GM21515 (cell line): Measurements from ENCODE around the gene CDNF.
"Not testable (repeated sequence)": the region's sequence is repeated elsewhere in the genome, so short reads cannot be mapped to it uniquely, and the experiment has no call there.

Experiments
- ATAC-seq: cut with Tn5 transposase; IDR thresholded peaks from one replicate; pipeline ENCODE4 v1.9.1; 2021; ENCODE audit not compliant: unreplicated experiment

The CDNF gene

DNA sequence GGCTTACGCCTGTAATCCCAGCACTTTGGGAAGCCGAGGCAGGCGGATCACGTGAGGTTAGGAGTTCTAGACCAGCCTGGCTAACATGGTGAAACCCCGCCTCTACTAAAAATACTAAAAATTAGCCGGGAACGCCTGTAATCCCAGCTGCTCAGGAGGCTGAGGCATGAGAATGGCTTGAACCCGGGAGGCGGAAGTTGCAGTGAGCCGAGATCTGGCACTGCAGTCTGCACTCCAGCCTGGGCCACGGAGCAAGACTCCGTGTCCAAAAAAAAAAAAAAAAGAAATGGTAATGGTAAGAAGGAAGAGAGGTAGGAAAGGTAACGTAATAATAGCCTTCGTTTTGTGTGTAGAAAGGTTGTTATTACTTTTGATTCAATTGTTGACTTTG is 1.5 kb upstream of the CDNF start:
- ATAC-seq: no peak

DNA sequence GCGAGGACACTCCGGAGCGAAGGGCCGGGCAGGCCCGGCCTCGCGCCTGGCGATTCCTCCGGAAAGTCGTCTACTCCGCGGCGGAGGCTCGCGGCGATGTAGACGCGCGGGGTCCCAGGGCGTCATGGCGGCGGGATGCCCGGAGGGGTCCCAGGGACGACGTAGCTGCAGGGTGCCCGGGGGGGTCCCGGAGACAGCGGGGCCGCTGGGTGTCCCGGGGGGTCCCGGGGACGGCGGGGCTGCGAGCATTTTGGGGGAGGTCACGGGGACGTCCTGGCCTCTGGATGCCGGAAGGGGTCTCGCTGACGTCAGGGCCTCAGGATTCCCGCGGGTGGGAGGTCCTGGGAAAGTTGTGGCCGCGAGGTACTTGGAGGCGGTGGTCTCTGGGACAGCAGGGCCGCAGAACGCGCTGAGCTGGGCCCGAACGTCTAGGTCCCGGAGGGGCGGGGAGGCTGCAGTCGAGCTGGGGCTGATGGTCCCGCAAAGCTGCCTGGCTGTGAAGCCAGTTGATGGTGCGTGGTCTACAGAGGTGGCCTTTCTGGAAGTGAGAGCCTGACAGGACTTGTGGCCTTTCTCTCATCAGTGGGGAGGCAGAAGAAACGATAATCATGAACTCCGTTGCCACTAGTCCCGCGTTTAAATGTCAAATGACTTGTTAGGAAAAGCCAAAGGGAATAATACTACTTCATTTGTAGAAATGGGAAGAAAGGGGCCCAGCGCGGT is 906 bp upstream of the CDNF start:
- peak; percentile 0 for ATAC-seq

- ATAC-seq: no peak
Observed at GRCh38 chr10:14837003-14837756, 657 bp downstream of the CDNF start.

DNA sequence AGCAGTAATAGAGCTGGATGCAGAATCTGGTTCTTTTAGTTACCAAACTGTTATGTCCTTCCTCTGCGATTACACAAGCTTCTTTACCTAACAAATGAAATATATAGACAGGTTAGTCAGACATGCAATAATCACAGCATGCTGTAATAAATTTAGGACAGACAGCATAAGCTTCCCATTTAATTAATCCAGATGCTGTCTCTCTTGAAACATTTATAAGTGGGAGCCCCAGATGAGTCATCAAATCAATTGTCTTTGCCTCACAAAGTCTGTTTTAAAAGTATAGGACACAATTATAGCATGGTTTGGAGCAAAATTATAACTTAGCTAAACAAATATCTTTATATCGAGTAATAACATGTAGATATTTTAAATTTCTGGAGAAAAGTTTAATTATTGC is 1.6 kb downstream of the CDNF start:
- no peak for ATAC-seq

GRCh38 chr10:14833106-14833505 is 4.7 kb downstream of the CDNF start:
- no peak for ATAC-seq

DNA sequence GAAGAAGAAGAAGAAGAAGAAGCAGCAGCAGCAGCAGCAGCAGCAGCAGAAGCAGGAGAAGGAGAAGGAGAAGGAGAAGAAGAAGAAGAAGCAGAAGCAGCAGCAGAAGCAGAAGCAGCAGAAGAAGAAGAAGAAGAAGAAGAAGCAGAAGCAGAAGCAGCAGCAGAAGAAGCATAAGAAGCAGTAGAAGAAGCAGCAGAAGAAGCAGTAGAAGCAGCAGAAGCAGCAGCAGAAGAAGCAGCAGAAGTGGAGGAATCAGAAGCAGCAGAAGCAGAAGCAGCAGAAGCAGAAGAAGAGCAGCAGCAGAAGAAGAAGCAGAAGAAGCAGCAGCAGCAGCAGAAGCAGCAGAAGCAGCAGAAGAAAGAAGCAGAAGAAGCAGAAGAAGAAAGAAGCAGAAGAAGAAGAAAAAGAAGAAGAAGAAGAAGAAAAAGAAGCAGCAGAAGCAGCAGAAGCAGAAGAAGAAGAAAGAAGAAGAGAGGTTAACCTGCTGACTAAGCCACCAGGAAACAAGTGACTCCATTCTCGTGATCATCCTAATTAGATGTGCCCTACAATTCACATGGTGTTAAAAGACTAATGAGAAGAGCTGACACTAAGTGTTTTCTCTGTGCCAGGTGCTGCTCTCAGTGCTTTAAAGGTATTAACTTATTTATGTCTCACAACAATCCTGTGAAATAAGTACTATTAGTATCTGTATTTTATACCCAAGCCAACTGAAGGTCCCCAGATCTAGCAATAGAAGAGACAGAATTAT is 11.6 kb downstream of the CDNF start:
- ATAC-seq: no peak

DNA sequence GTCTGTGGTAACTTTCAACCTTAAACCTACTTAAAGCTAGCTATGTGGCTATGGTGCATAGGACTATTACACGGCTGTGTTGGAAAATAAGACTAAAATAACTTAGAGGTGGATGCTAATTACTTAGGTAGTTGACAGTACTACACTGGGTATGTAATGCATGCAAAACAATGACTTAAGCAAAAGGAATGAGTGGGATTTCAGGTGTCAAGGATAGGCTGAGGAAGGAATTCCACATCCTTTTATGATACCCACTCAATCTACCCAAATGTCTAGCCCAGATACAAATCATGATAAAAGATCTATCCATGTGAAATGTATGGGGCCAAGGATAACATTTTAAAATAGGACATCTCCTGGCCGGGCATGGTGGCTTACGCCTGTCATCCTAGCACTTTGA is 13.9 kb downstream of the CDNF start:
- no peak for ATAC-seq

DNA sequence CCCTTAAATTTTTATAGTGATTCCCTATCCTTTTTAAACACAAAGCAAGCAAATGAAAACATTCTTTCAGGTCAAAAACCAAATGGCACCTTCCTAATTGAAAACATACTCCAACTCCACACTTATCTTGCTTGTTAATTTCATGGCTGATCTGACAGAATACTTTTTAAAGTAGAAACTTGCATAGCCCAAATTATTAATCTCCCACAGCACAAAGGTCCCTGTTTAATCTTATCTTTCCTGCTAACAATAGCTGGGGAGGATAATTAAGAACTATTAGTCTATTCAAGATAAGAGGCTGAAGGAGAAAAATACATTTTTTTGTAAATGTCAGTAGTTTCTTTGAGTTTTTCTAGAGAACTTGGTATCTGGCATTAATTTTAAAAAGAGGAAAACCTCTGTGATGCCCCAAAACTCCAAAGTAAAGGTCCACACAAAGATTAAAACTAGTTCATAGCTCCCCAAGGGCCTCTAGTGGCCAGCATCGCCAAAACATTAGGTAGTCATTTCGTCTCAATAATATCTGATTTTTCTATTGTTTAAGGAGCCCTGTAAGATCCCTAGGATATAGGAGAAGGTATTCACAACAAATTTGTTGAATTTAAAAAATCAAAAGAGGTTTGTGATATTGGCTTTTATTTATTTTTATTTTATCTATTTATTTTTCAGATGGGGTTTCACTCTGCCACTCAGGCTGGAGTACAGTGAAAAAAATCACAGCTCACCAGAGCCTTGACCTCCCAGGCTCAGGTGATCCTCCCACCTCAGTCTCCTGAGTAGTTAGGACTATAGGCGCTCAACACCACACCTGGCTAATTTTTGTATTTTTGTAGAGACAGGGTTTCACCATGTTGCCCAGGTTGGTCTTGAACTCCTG is 14.7 kb downstream of the CDNF start:
- ATAC-seq: no peak

GRCh38 chr10:14821635-14822375 is 16.0 kb downstream of the CDNF start:
- ATAC-seq: no peak

DNA sequence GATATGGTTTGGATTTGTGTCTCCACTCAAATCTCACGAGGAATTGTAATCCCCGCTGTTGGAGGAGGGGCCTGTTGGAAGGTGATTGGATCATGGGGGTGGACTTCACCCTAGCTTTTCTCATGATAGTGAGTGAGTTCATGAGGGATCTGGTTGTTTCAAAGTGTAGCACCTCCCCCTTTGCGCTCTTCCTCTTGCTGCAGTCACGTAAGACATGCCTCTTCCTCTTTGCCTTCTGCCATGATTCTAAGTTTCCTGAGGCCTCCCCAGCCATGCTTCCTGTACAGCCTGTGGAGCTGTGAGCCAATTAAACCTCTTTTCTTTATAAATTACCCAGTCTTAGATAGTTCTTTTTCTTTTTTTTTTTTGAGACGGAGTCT is 17.1 kb downstream of the CDNF start:
- no peak for ATAC-seq

GRCh38 chr10:14820010-14820774 is 17.6 kb downstream of the CDNF start:
- no peak for ATAC-seq

- not testable (repeated sequence) for ATAC-seq
Observed at GRCh38 chr10:14816717-14817116, 21.1 kb downstream of the CDNF start.

DNA sequence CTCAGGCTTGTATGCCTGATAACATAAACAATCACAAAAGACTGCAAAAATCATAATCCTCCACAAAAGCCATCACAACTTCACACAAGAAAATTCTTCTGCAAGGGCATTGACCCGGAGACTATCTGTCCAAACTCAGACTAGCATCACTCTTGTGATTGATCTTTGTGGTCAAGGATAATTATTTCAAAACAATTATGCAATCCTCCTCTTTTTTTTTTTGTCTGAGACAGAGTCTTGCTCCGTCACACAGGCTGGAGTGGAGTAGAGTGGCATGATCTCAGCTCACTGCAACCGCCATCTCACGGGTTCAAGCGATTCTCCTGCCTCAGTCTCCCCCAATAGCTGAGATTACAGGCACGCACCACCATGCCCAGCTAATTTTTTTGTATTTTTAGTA is 22.2 kb downstream of the CDNF start:
- no peak for ATAC-seq

DNA sequence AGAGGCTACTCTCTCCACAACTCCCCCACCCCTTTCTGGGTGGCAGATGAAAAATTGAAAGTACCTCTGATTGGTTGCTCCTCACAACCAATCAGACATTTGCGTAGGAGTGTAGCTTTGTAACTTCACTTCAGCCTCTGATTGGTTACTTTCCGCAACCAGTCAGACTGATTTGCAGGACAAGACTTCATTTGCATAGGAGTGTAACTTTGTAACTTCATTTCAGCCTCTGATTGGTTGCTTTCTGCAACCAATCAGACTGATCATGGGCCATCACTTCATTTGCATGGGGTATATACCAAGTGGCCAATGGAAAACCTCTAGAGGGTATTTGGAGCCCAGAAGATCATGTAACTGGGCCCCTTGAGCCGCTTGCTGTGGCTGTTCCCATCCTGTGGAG is 25.6 kb downstream of the CDNF start:
- ATAC-seq: no peak

DNA sequence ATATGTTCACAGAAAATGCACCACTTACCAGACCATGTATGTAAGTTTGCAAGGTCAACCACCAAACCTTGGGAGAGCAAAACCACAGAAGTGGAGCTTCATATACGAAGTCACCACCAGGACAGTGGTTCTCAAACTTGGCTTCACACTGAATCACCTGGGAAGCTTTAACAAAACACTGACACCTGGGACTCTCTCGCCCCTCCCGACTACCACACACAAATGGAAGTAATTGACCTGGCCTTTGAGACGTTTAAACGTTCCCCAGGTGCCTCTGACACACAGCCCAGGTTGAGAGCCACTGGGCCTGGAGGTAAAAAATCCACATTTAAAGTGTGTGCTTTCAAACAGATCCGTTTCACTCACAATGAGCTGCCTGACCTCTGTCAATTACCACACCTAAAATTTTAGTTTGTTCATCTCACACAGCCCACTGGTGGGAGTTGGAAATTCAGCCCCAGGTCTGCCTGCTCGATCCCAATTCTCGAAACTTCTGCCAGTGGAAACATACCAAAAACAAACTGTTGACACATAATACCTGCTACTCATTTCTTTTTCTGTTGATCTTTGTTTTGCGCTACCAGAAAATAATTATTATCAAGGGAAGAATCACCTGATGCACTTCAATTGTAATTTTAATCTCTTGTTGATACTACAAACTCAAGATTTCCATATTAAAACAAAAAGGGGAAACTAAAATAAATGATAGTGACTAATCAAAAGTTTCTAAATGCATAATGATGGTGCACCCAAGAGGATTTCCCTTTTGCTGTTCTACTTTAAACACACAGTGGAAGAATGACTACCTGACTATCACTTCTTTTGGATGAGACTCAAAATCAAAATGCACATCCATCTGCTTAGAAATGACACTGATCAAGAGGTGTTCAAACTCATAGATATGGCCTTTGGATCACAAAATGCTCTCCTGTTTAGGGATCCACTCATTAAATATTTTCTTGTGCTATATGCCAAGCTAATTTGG is 26.6 kb downstream of the CDNF start:
- ATAC-seq: no peak

DNA sequence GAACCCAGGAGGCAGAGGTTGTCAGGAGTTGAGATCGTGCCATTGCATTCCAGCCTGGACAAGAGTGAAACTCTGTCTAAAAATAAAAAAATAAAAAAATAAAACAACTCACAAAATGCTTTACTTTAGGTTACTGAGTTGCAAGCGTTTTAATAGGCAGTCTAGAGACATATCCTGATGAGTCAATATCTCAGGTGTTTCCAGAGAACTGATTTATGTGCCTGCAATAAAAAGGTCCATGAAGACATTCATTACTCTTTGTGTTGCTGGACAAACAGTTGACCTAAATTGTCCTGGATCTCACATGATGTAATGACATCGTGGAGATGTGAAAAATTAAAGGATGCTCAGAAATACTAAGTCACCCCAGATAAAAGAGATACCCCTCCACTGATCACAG is 31.5 kb downstream of the CDNF start:
- no peak for ATAC-seq

DNA sequence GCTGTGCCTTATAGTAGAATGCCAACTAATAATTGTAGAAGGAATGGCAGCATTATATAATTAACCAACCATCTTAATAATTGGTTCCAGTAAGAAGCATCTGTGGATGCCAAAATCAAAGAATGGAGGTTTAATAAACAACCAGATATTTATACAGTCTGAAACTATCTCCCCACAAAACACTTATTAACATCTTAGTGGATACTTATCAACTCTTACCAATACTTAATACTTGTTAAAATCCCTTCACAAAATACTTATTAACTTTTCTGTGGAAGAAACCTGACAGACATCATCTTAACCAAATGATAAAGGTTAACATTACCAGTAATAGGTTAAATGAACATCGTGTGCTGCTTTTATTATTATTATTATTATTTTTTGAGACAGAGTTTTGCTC is 34.0 kb downstream of the CDNF start:
- no peak for ATAC-seq

GRCh38 chr10:14801723-14802122 is 36.1 kb downstream of the CDNF start:
- no peak for ATAC-seq
